8988T (cell line): ENCODE results near the gene DEDD2.

Experiments
- DNase-seq: peaks from one replicate; pipeline ENCODE4 v3.0.0; 2011

The DEDD2 gene

DNA sequence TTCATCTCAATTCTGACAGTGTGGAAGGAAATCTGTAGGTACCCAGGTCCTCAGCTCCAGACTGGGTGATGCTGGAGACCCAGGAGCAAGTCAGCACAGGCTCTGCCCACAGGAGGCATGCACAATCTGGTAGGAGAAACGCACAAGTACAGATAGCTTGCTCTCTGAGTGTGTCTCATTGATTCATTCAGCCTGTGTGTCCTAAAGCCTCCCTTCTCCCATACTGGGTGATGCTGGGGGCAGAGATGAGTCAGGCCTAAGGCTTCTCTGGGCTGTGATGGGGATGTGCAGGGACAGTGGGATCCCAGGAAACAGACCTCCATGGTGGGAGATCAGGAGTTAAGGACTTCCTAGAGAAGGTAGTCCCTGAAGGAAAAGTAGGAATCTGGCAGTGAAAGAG is 9.4 kb upstream of the DEDD2 start:
- DNase-seq, result no peak

DNA sequence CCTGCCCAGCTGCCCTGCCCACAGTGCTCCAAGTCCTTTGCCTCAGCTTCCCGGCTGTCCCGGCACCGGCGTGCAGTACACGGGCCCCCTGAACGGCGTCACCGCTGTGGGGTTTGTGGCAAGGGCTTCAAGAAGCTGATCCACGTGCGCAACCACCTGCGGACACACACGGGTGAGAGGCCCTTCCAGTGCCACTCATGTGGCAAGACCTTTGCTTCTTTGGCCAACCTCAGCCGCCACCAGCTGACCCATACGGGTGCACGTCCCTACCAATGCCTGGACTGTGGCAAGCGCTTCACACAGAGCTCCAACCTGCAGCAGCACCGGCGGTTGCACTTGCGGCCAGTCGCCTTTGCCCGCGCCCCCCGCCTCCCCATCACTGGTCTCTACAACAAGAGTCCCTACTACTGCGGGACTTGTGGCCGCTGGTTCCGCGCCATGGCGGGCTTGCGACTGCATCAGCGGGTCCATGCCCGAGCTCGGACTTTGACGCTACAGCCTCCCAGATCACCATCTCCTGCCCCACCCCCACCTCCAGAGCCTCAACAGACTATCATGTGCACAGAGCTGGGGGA is 8.3 kb upstream of the DEDD2 start:
- DNase-seq, result no peak

GRCh38 chr19:42224940-42225717 is 7.7 kb upstream of the DEDD2 start:
- DNase-seq, result no peak

DNA sequence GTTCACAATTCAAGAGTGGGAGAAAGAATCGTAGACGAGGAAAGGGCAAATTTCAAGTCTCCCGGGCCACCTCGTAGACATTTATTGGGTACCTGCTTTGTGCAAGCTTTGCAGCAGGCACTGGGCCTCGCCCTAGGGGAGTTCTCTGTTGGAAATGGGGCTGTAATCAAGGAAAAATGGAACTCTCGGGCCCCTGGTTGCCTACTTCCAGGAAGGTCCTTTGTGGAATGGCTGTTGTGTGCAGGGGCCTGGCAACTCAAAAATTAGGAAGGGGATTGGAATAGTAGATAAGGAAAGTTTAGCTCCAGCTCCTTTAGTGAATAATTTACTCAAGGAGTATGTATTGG is 3.2 kb upstream of the DEDD2 start:
- no peak for DNase-seq

- peak; percentile 95 for DNase-seq
Measured at GRCh38 chr19:42219812-42220750, 2.6 kb upstream of the DEDD2 start, which contains the start of gene ZNF526. ZNF526 (plus strand) TSS chr19:42220312; CDS start chr19:42224404, 4,092 bp downstream.

- DNase-seq, result no peak
Measured at GRCh38 chr19:42216653-42217519, 591 bp downstream of the DEDD2 start.

DNA sequence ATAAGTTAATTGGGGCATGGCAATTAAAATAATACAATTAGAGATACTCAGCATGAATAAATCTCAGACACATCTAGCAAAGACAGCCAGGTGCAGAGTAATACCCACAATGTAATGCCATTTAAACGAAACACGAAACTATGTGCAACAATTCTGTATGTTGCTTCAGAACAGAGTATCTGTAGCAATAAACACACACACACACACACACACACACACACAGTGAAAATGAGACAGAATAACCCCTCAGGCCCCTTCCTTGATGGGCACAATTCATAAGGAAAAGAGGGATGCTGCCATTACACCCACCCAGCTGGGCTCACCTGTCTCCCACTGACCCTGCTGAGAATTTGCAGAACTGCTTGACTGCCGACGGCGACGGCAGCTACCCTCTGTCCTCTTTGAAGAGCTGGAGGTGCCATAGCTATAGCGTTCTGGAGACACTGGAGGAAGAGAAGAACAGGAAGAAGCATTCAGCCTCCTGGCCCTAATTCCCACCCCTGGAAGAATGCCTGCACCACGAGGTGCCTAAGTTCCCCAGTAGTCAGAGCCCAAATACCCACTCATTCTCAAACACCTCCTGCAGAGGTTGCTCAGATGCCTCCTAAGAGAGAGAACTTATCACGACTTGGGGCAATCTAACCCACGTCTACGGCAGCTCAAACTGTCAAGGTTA is 2.5 kb downstream of the DEDD2 start:
- no peak for DNase-seq

GRCh38 chr19:42212886-42213285 is 4.6 kb downstream of the DEDD2 start:
- no peak for DNase-seq

DNA sequence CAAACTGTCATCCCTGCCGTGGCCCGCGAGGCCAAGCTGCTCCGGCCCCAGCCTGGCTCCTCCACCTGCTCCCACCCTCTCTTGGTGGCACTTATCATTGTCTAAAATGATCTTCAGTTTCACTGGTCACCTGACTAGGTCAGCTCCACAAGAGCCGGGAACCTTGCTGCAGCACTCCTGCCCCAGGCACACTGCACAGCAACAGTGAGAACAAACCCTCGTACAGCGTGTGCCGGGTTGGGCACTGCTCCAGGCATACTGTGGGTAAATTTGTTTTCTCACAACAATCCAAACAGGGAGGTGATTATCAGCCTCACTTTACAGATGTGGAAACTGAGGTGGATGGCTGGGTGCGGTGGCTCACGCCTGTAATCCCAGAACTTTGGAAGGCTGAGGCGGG is 8.9 kb downstream of the DEDD2 start:
- DNase-seq, result no peak

DNA sequence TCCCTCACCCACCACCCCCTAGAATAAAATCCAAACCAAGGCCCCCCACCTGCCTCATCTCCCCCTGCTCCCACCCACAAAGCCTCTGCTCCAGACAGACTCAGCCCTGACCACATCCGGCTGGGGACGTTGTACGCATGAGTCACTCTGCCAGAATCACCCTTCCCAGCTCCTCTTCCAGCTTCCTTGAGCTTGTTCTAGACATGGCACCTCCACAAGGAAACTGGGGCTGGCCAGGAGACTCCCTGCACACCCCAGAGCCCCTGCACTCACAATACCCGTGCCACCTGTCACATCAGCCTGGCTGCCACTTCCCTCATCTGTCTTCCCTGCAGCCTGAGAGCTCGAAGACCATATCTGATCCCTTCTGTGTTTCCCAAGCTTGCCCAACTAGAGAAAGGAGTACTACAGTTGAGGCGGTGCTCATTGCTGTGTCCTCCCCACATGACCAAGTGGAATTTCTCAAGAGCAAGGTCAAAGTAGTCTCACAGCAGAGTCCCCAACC is 9.7 kb downstream of the DEDD2 start:
- DNase-seq, result peak; percentile 88

DNA sequence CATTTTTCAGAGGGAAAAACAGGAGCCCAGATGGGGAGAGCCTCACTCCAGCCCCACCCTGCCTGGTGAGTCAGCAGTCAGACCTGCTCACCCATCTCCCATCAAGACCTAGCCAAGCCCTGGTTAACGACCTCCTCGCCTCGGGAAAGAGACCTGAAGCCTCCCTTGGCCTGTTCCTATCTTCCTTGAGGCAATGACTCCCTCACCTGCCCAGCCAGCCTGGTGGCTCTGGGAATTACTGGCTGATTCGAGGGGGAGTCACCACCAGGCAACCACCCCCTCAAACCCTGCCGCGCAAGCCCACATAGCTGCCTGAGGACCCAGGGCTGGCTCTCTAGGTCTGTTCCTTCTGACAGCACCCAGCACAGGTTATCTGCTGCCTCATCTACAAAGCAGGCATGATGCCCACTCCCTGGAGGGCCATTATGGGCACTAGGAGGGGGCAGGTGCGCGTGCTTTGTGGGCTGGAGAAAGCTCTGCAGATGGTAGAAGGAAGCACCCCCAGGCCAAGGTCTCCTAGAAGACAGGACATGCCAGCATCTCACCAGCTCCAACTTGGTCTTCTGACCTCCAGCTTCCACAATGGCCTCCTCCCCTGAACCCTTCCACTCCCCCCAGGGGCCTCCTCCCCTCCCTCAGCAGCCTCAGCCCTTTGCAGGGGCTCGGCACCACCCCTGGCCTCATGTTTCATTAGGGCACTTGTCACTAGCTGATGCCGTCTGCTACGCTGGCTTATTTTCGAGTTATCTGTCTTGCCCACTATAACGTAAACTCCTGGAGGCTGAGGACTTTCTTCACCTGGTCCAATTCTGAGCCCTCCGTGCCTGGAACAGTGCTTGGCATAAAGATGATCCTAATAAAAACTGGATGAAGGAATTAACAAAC is 10.4 kb downstream of the DEDD2 start:
- no peak for DNase-seq

- DNase-seq, result no peak
Measured at GRCh38 chr19:42204664-42205063, 12.8 kb downstream of the DEDD2 start.

DNA sequence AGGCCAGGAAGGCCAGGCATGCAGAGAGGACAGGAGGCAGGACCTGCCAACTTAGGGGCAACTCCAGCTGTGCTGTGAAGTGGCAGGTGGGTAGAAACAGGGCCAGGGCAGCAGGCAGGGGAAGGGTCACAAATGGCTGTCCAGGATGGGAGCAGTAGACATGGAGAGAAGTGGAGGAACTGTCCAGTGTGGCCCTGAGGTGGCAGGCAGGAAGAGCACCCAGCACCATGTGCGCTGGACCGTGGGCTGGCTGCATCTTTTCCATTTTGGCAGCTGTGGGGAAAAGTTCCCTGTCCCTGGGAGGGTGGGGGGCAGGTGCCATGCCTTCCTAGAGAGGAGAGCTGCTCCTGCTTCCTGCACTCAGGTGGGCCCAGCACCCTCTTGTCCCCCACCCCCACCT is 13.8 kb downstream of the DEDD2 start:
- DNase-seq, result no peak

DNA sequence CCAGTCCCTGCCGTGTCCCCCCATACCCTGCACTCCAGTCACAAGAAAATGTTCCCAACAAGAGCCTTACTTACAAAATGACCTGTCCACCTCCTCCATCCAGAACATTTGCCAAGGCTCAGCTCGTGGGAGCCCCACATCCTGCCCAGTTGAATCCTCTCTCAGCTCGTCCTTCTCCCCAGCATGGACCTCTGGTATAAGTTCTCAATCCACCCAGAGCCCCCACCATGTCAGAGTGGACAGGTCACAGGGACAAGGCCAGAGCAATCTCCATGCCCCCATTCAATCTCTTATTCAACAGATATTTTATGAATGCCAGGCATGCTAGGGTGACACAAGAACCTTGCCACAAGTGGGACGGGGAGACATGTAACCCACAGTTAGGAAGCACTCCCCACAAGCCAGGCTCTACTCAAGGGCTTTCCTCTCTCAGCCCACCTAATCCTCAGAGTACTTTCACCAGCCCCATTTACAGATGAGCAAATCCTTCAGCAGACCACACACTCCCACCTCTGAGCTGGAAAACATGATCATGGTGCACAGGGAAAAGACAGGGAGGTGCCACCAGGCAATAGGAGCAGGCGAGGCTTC is 15.1 kb downstream of the DEDD2 start:
- no peak for DNase-seq

GRCh38 chr19:42201489-42202289 is 15.8 kb downstream of the DEDD2 start:
- no peak for DNase-seq

GRCh38 chr19:42200116-42200715 is 17.3 kb downstream of the DEDD2 start:
- DNase-seq, result no peak

- DNase-seq, result no peak
Measured at GRCh38 chr19:42199440-42200115, 17.9 kb downstream of the DEDD2 start.

- DNase-seq, result no peak
Measured at GRCh38 chr19:42198676-42199439, 18.6 kb downstream of the DEDD2 start.
